Activated CD8-positive, alpha-beta T cell treated with anti-CD3 and anti-CD28 coated beads, Interleukin-2, amount 10 ng/mL, durations not matched to agents 7 days and 5 days (primary cell): ENCODE measurements around the gene TBC1D22A. TPM values are rescaled to one million over a fixed set of nuclear protein-coding genes. Genes with fewer than 3 reads are reported as not detected.
A peak's percentile ranks its signal among the peaks of the same experiment; 100 is the strongest.

Experiments
- ATAC-seq: fragments of 150-1000 bp; cut with Tn5 transposase; one replicate; pipeline ENCODE4 v1.10.0; 2021; ENCODE audit warnings: moderate library complexity
- CTCF ChIA-PET: fragments of 350-600 bp; sonication (Branson Sonifier 250); formaldehyde crosslinking; loops from one replicate; lab custom pipeline; 2021; ENCODE audit warnings: antibody characterized with exemption; lab: Charles Lee
- POLR2A ChIA-PET: fragments of 350-600 bp; sonication (Branson Sonifier 250); formaldehyde crosslinking; loops from one replicate; lab custom pipeline; 2021; ENCODE audit warnings: antibody characterized with exemption; lab: Charles Lee
- DNase-seq: peaks from one replicate; pipeline ENCODE4 v3.0.0-alpha.2; 2020
- H3K27ac Mint-ChIP-seq: one replicate; pipeline ENCODE4 v1.8.0; 2021; ENCODE audit warnings: mild to moderate bottlenecking, mixed read lengths
- H3K27me3 Mint-ChIP-seq: one replicate; pipeline ENCODE4 v1.8.0; 2021; ENCODE audit warnings: low read depth, mixed read lengths
- H3K36me3 Mint-ChIP-seq: one replicate; pipeline ENCODE4 v1.8.0; 2021; ENCODE audit warnings: low read depth, mixed read lengths
- H3K4me1 Mint-ChIP-seq: one replicate; pipeline ENCODE4 v1.8.0; 2021; ENCODE audit warnings: low read depth, mixed read lengths
- H3K4me3 Mint-ChIP-seq: one replicate; pipeline ENCODE4 v1.8.0; 2021; ENCODE audit warnings: mild to moderate bottlenecking, mixed read lengths
- H3K9me3 Mint-ChIP-seq: one replicate; pipeline ENCODE4 v1.8.0; 2022; ENCODE audit warnings: mixed read lengths; ENCODE audit not compliant: insufficient read depth
- total RNA-seq, 2 experiments: library from RNA; stranded (reverse); gene quantifications; one replicate each; pipeline ENCODE4 v1.2.3, GENCODE V29; 2021

Gene TBC1D22A
- 10 to 100 TPM; 34.1 to 38.7 TPM for total RNA-seq

DNA sequence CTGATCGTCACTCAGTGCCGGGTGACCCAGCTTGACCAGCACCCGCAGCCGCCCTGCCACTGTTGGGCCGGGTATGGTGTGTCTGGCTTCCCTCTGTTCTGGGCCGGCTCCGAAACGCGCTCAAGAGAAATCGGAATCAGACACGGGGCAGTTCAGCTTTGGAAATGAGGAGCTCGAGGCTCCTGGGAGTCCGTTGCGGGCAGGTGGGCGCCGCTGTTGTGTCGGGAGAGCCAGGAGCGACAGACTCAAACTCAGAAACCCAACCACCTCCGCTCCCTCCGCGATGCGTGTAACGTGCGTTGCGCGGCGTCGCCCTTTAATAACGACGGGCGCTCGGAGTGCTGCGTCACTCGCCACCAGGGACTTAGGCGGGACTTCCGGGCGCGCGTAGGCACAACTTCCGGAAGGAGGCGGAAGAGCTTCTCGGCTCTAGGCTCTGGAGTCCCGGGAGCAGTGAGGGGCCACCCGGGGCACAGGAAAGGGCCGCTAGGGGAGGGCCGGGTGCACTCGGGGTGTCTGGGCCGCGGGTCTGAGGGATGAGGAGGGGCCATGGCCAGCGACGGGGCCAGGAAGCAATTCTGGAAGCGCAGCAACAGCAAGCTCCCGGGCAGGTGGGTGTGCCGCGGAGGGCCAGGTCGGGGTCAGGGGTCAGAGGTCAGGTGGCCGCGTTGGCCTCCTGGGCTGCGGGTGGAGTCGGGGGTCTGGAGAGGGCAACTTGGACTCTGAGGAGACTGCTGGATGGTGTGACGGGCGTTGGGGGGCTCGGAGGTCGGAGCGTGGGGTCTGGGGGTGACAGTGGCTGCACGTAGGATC is at the start of gene TBC1D22A:
Gene TBC1D22A, plus strand, starts transcription at position 413 of the 813 bp plus-strand sequence. Its CDS starts 137 bp downstream, at position 550.
- Mint-ChIP-seq H3K27me3 (no peaks in the 10 kb centered on the region), H3K4me1 (peaks cover 54% of the 10 kb centered on the region), H3K36me3 (peaks cover 30% of the 10 kb centered on the region), H3K9me3 (no peaks in the 10 kb centered on the region), H3K4me3 (peak within 1 kb of the TSS; percentile 100), H3K27ac (peak within 1 kb of the TSS; percentile 99)
- ATAC-seq (peak; percentile 95), DNase-seq (peak; percentile 96)
- POLR2A ChIA-PET: interaction anchor here (0.6 to 3.1 kb wide), 20 partner anchors 9 to 1336 kb away, joined by 3 to 33 read pairs (median 5); no protein-coding TSS in a partner anchor
- CTCF ChIA-PET: interaction anchor here (1.2 to 4.6 kb wide), 10 partner anchors 8 to 199 kb away, joined by 3 to 38 read pairs (median 5); no protein-coding TSS in a partner anchor

- Mint-ChIP-seq H3K4me1 (no peaks in the 10 kb centered on the region), H3K27me3 (no peaks in the 10 kb centered on the region), H3K36me3 (peaks cover 75% of the 10 kb centered on the region), H3K9me3 (no peaks in the 10 kb centered on the region), H3K27ac (no peak overlapping the region), H3K4me3 (no peak overlapping the region)
- ChIA-PET CTCF (no interaction called here), POLR2A (no interaction called here)
- ATAC-seq (no peak), DNase-seq (no peak)
Observed at GRCh38 chr22:46714550-46714949, 47.9 kb upstream of the TBC1D22A start.

GRCh38 chr22:46719921-46720320 is 42.5 kb upstream of the TBC1D22A start:
- peaks cover 4% of the 10 kb centered on the region for H3K4me1 Mint-ChIP-seq
- no peaks in the 10 kb centered on the region for H3K9me3 Mint-ChIP-seq
- H3K27me3 Mint-ChIP-seq: no peaks in the 10 kb centered on the region
- H3K27ac Mint-ChIP-seq: no peak overlapping the region
- H3K4me3 Mint-ChIP-seq: no peak overlapping the region
- DNase-seq: no peak
- CTCF ChIA-PET: interaction anchor here (1.0 kb wide), 2 partner anchors 13 to 157 kb away, joined by 3 read pairs; no protein-coding TSS in a partner anchor
- no peak for ATAC-seq
- POLR2A ChIA-PET: no interaction called here
- peaks cover 63% of the 10 kb centered on the region for H3K36me3 Mint-ChIP-seq

DNA sequence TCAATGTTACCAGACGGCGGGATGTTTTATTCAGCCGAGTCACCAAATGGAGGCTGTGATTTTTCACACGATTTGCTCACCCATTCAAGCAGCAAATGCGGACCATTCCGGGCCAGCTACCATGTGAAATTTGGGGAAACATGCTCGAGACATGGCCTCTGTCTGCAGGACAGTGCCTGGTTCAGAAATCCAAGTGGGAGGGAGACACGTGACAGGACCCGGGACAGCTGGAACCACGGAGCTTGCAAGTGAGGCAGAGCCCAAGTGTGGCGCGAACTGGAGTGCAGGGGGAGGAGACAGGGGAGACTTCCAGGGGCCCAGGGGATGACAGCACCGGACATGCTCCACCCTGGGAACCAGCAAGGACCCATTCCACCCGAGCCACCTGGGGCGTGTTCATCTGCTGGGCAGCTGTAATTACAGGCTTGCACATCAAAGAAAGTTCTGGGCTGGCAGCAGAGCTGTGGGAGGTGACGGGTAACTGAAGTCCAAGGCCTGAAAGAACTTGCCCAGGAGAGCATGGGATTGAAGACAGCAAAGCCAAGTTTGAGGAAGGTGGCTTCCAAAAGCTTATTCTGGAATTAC is 40.9 kb upstream of the TBC1D22A start:
- Mint-ChIP-seq H3K36me3 (peaks cover 60% of the 10 kb centered on the region), H3K27ac (no peak overlapping the region), H3K4me3 (no peak overlapping the region), H3K4me1 (peaks cover 4% of the 10 kb centered on the region), H3K9me3 (no peaks in the 10 kb centered on the region), H3K27me3 (no peaks in the 10 kb centered on the region)
- no peak for ATAC-seq
- CTCF ChIA-PET: interaction anchor here (1.2 kb wide), 1 partner anchor 10 kb away, joined by 3 read pairs; no protein-coding TSS in a partner anchor
- POLR2A ChIA-PET: interaction anchor here (0.6 to 0.7 kb wide), 2 partner anchors 25 to 803 kb away, joined by 3 read pairs; no protein-coding TSS in a partner anchor
- DNase-seq: no peak

DNA sequence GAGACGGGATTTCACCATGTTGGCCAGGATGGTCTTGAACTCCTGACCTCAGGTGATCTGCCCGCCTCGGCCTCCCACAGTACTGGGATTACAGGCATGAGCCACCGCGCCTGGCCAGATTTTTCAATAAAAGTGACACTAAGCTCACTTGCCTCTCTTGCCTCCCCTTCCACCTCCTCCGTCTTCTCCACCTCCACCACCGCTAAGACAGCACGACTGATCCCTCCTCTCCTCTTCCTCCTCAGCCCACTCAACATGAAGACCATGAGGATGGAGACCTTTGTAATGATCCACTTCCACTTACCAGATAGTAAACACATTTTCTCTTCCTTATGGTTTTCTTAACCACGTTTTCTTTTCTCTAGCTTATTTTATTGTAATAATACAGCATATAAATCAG is 38.6 kb upstream of the TBC1D22A start:
- Mint-ChIP-seq H3K4me1 (peaks cover 6% of the 10 kb centered on the region), H3K27ac (no peak overlapping the region), H3K4me3 (no peak overlapping the region), H3K27me3 (no peaks in the 10 kb centered on the region), H3K36me3 (peaks cover 45% of the 10 kb centered on the region), H3K9me3 (no peaks in the 10 kb centered on the region)
- POLR2A ChIA-PET: interaction anchor here (0.6 kb wide), 1 partner anchor 86 kb away, joined by 3 read pairs; no protein-coding TSS in a partner anchor
- DNase-seq (no peak), ATAC-seq (no peak)
- CTCF ChIA-PET: no interaction called here

GRCh38 chr22:46725096-46725495 is 37.4 kb upstream of the TBC1D22A start:
- no peak for DNase-seq
- Mint-ChIP-seq H3K27me3 (no peaks in the 10 kb centered on the region), H3K9me3 (no peaks in the 10 kb centered on the region), H3K4me3 (no peak overlapping the region), H3K4me1 (peaks cover 6% of the 10 kb centered on the region), H3K27ac (no peak overlapping the region), H3K36me3 (peaks cover 38% of the 10 kb centered on the region)
- ATAC-seq: no peak
- ChIA-PET CTCF (no interaction called here), POLR2A (no interaction called here)

GRCh38 chr22:46726066-46726985 is 36.1 kb upstream of the TBC1D22A start:
- Mint-ChIP-seq H3K4me3 (no peak overlapping the region), H3K36me3 (peaks cover 37% of the 10 kb centered on the region), H3K27ac (no peak overlapping the region), H3K9me3 (no peaks in the 10 kb centered on the region), H3K27me3 (no peaks in the 10 kb centered on the region), H3K4me1 (peaks cover 8% of the 10 kb centered on the region)
- ChIA-PET CTCF (no interaction called here), POLR2A (no interaction called here)
- DNase-seq (no peak), ATAC-seq (no peak)

GRCh38 chr22:46726986-46727317 is 35.5 kb upstream of the TBC1D22A start:
- DNase-seq (no peak), ATAC-seq (no peak)
- Mint-ChIP-seq H3K4me3 (no peak overlapping the region), H3K27me3 (no peaks in the 10 kb centered on the region), H3K9me3 (no peaks in the 10 kb centered on the region), H3K27ac (no peak overlapping the region), H3K4me1 (peaks cover 13% of the 10 kb centered on the region), H3K36me3 (peaks cover 39% of the 10 kb centered on the region)
- POLR2A ChIA-PET: no interaction called here
- CTCF ChIA-PET: no interaction called here

GRCh38 chr22:46727813-46728364 is 34.6 kb upstream of the TBC1D22A start:
- Mint-ChIP-seq H3K27ac (no peak overlapping the region), H3K9me3 (no peaks in the 10 kb centered on the region), H3K27me3 (no peaks in the 10 kb centered on the region), H3K4me1 (peaks cover 16% of the 10 kb centered on the region), H3K36me3 (peaks cover 41% of the 10 kb centered on the region), H3K4me3 (no peak overlapping the region)
- ATAC-seq: no peak
- ChIA-PET CTCF (interaction anchor here (1.1 kb wide), 1 partner anchor 165 kb away, joined by 4 read pairs; no protein-coding TSS in a partner anchor), POLR2A (interaction anchor here (0.6 kb wide), 1 partner anchor 43 kb away, joined by 3 read pairs; no protein-coding TSS in a partner anchor)
- no peak for DNase-seq

- no peak for ATAC-seq
- CTCF ChIA-PET: interaction anchor here (1.1 kb wide), 1 partner anchor 165 kb away, joined by 4 read pairs; no protein-coding TSS in a partner anchor
Observed at GRCh38 chr22:46728470-46728869, 34.0 kb upstream of the TBC1D22A start.

More at GRCh38 chr22:46728470-46728869, 34.0 kb upstream of the TBC1D22A start:
- H3K4me3 Mint-ChIP-seq: no peak overlapping the region
- no peak for DNase-seq
- H3K9me3 Mint-ChIP-seq: no peaks in the 10 kb centered on the region
- POLR2A ChIA-PET: interaction anchor here (0.6 kb wide), 1 partner anchor 42 kb away, joined by 3 read pairs; no protein-coding TSS in a partner anchor
- H3K27me3 Mint-ChIP-seq: no peaks in the 10 kb centered on the region
- no peak overlapping the region for H3K27ac Mint-ChIP-seq
- peaks cover 16% of the 10 kb centered on the region for H3K4me1 Mint-ChIP-seq
- H3K36me3 Mint-ChIP-seq: peaks cover 41% of the 10 kb centered on the region
